K562 (cell line): ENCODE measurements around the gene THOC7.

Experiments
- CBX3 ChIP-seq, 2 experiments: IDR thresholded peaks; 1 replicate in 1 of 2; 2 replicates in 1 of 2; pipeline ENCODE4 v1.6.1; 2012; ENCODE audit warnings: inconsistent platforms in 2 of 2, low read length in 2 of 2, borderline replicate concordance in 1 of 2, control low read depth in 1 of 2
- EP300 ChIP-seq: IDR thresholded peaks from 2 replicates; pipeline ENCODE4 v1.6.1; 2012; ENCODE audit warnings: low read length, improper control_type of control experiment
- IRF2 ChIP-seq: sonication (generic); formaldehyde crosslinking; IDR thresholded peaks from 2 replicates; pipeline ENCODE4 v1.8.1; 2022; ENCODE audit warnings: mild to moderate bottlenecking, missing genetic modification reagents
- KLF16 ChIP-seq: IDR thresholded peaks from 2 replicates; pipeline ENCODE4 v1.6.1; 2016; ENCODE audit warnings: antibody characterized with exemption
- PCBP2 ChIP-seq: fragments of 200-400 bp; formaldehyde crosslinking; IDR thresholded peaks from 2 replicates; pipeline ENCODE4 v1.6.1; 2018; ENCODE audit warnings: low read length, low read depth, mild to moderate bottlenecking, moderate library complexity; ENCODE audit not compliant: poor library complexity, severe bottlenecking

GRCh38 chr3:63807961-63808565 lies 55.5 kb downstream of the THOC7 start:
- TF ChIP-seq EP300 (no peak), IRF2 (CRISPR knock-in tag) (no peak), PCBP2 (no peak), CBX3 (IDR thresholded peaks at IDR 0.05; ENCODE audit: borderline replicate concordance in 1 of 2, low read length in 2 of 2) (no peak), KLF16 (no peak)
